Endothelial cell of umbilical vein (primary cell): Measurements from ENCODE around the gene RSPO1. TPM values are rescaled to one million over a fixed set of nuclear protein-coding genes. Genes with fewer than 3 reads are reported as not detected.

Source experiments
- BruUV-seq: library from RNA; stranded (reverse); fragments of 400-500 nt; replicated peaks from 2 replicates; lab custom pipeline; 2021; lab: Mats Ljungman, UMichigan
- CTCF ChIA-PET: fragments of 300-600, 350-600 bp; sonication (Branson Sonifier 250); formaldehyde crosslinking; loops from one replicate; lab custom pipeline; 2021; ENCODE audit warnings: antibody characterized with exemption, inconsistent platforms; lab: Charles Lee
- POLR2A ChIA-PET: fragments of 300-600, 350-600 bp; sonication (Branson Sonifier 250); formaldehyde crosslinking; loops from one replicate; lab custom pipeline; 2021; ENCODE audit warnings: antibody characterized with exemption, inconsistent platforms; lab: Charles Lee
- DNase-seq: peaks from one replicate; pipeline ENCODE4 v3.0.0-alpha.2; 2011; ENCODE audit warnings: low read depth, low spot score
- FAIRE-seq: peaks from 2 replicates; lab custom pipeline; 2011; peaks lifted over from hg19 to GRCh38; lab: Jason Lieb, UNC
- H2AFZ ChIP-seq: 2 replicates; pipeline ENCODE4 v1.6.0; 2012; ENCODE audit warnings: low read depth, low read length, control low read depth, inconsistent platforms
- H3K27ac ChIP-seq: 2 replicates; pipeline ENCODE4 v1.5.1; 2011; ENCODE audit warnings: low read depth, mild to moderate bottlenecking, control low read depth, low read length, moderate library complexity; ENCODE audit not compliant: insufficient read depth
- H3K27me3 ChIP-seq, 2 experiments: 2 replicates each; pipeline versions ENCODE4 v1.6.0 to v1.6.1; 2011; ENCODE audit warnings: low read length in 2 of 2, mixed read lengths in 1 of 2; ENCODE audit not compliant: control insufficient read depth in 2 of 2, insufficient read depth in 2 of 2
- H3K36me3 ChIP-seq, 2 experiments: 2 replicates in 1 of 2; 3 replicates in 1 of 2; pipeline ENCODE4 v1.5.1; 2011; ENCODE audit warnings: low read length in 2 of 2, mild to moderate bottlenecking in 1 of 2, moderate library complexity in 1 of 2; ENCODE audit not compliant: control insufficient read depth in 2 of 2, insufficient read depth in 2 of 2; ENCODE audit errors: extremely low read depth in 1 of 2
- H3K4me1 ChIP-seq: 3 replicates; pipeline ENCODE4 v1.5.1; 2011; ENCODE audit warnings: mild to moderate bottlenecking, low read length; ENCODE audit not compliant: control insufficient read depth, insufficient read depth; ENCODE audit errors: extremely low read depth
- H3K4me2 ChIP-seq: 2 replicates; pipeline ENCODE4 v1.6.1; 2011; ENCODE audit warnings: low read length, control low read depth, mixed read lengths; ENCODE audit not compliant: insufficient read depth
- H3K4me3 ChIP-seq, 3 experiments: fragments of 200-600 bp in 1 of 3; sonication (generic), shearing (Covaris generic) in 1 of 3; replicated peaks in 1 of 3; 2 replicates each; pipeline ENCODE4 v1.5.1; 2011 to 2016; ENCODE audit warnings: control low read depth in 3 of 3, low read length in 3 of 3, mild to moderate bottlenecking in 2 of 3, inconsistent platforms in 1 of 3, low read depth in 1 of 3, moderate library complexity in 1 of 3; ENCODE audit not compliant: insufficient read depth in 1 of 3
- H3K79me2 ChIP-seq: 2 replicates; pipeline ENCODE4 v1.6.0; 2012; ENCODE audit warnings: low read length, inconsistent platforms; ENCODE audit not compliant: control insufficient read depth, insufficient read depth
- H3K9ac ChIP-seq: replicated peaks from 2 replicates; pipeline ENCODE3; 2011; ENCODE audit warnings: low read length, control low read depth; ENCODE audit not compliant: insufficient read depth; ENCODE audit errors: extremely low read depth
- H3K9me1 ChIP-seq: replicated peaks from 3 replicates; pipeline ENCODE4 v1.6.0; 2011; ENCODE audit warnings: mild to moderate bottlenecking, low read length; ENCODE audit not compliant: control insufficient read depth, insufficient read depth; ENCODE audit errors: extremely low read depth
- H3K9me3 ChIP-seq: replicated peaks from 2 replicates; pipeline ENCODE4 v1.5.1; 2012; ENCODE audit warnings: low read length, inconsistent platforms; ENCODE audit not compliant: control insufficient read depth, insufficient read depth
- H4K20me1 ChIP-seq: replicated peaks from 2 replicates; pipeline ENCODE3; 2011; ENCODE audit warnings: mild to moderate bottlenecking, low read length; ENCODE audit not compliant: control insufficient read depth, insufficient read depth; ENCODE audit errors: extremely low read depth
- EZH2 ChIP-seq: IDR thresholded peaks from 2 replicates; pipeline ENCODE4 v1.6.1; 2012; ENCODE audit warnings: borderline replicate concordance, low read depth, mild to moderate bottlenecking, moderate library complexity, low read length, inconsistent platforms; ENCODE audit not compliant: severe bottlenecking
- FOS ChIP-seq: IDR thresholded peaks from 2 replicates; pipeline ENCODE4 v1.6.1; 2011; ENCODE audit warnings: mild to moderate bottlenecking, low read length, moderate library complexity, borderline replicate concordance; ENCODE audit not compliant: insufficient read depth
- GATA2 ChIP-seq: IDR thresholded peaks from 2 replicates; pipeline ENCODE4 v1.7.0; 2011; ENCODE audit warnings: low read depth, mild to moderate bottlenecking, moderate library complexity, mixed read lengths, low read length; ENCODE audit not compliant: insufficient read length, insufficient read depth
- JUN ChIP-seq: IDR thresholded peaks from 2 replicates; pipeline ENCODE4 v1.6.1; 2011; ENCODE audit warnings: borderline replicate concordance, low read depth; ENCODE audit not compliant: insufficient read length, insufficient read depth
- POLR2A ChIP-seq: IDR thresholded peaks from 2 replicates; pipeline ENCODE4 v1.6.1; 2012; ENCODE audit warnings: low read depth, mild to moderate bottlenecking, control low read depth, low read length
- POLR2AphosphoS5 ChIP-seq: IDR thresholded peaks from 2 replicates; pipeline ENCODE4 v1.6.1; 2012; ENCODE audit warnings: low read depth, mild to moderate bottlenecking, control low read depth, low read length, moderate library complexity; ENCODE audit not compliant: insufficient read depth
- dilution Hi-C: fragments of 300-500 bp; cut with MboI; formaldehyde crosslinking; loops from one replicate; pipeline ENCODE4 v1.15.0; 2019; ENCODE audit warnings: low sequenced_read_pairs; ENCODE audit not compliant: extremely low pct_ligation_motif_present
- intact Hi-C: fragments of 100-400 bp; cut with micrococcal nuclease; formaldehyde crosslinking; loops from one replicate; pipeline ENCODE4 v1.10.0; 2022
- polyA plus RNA-seq, 4 experiments: library from polyadenylated mRNA; depleted of rRNA in 3 of 4; stranded (reverse) in 3 of 4; unstranded in 1 of 4; fragments of >200 nt; gene quantifications; 2 replicates each; pipeline versions ENCODE4 v1.2.1 to v1.2.3, GENCODE V29; 2011 to 2012; ENCODE audit warnings: missing spikeins in 1 of 4
- total RNA-seq: library from RNA; stranded (reverse); gene quantifications from 2 replicates; pipeline ENCODE4 v1.2.3, GENCODE V29; 2021
- TF ChIP-seq, protein P1 (sequence below), 2 donors: IDR thresholded peaks; 1 replicate in 1 of 2; 2 replicates in 1 of 2; pipeline ENCODE4 v1.5.1; 2011; ENCODE audit warnings: low read length in 2 of 2, mild to moderate bottlenecking in 2 of 2, moderate library complexity in 2 of 2, control low read depth in 1 of 2, inconsistent platforms in 1 of 2, low read depth in 1 of 2; ENCODE audit not compliant: insufficient read depth in 1 of 2; ENCODE audit errors: extremely low read depth in 1 of 2

RSPO1 gene
- total and polyA plus RNA-seq, 2 donors (not counting 3 experiments of a cell fraction or from before 2014, with no cell fraction given) = not detected

DNA sequence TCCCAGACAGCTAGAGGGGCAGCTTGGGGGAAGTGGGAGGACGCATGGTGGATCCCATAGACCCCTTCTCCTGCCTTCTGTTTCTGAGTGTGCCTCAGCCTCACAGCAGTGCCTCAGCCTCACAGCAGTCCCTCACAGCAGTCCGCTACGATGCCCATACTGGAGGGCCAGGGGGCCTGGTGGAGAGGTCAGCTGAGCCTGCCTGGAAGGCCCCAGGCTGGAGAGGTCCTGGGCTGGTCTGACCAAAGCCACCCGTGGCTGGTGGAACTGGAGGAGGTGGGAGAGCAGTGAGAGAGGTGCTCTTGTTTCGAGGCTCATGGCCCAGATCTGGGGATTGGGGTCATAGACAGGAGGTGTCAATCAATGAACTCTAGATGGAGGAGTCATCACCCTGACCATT, 16.0 kb upstream of the RSPO1 start:
- DNase-seq = no peak
- Histone ChIP-seq H3K27me3 (no peaks in the 10 kb centered on the region), H3K4me2 (no peak overlapping the region), H3K36me3 (no peaks in the 10 kb centered on the region), H3K4me3 (no peak overlapping the region), H3K9ac (no peak overlapping the region), H3K9me1 (no peaks in the 10 kb centered on the region), H3K27ac (no peak overlapping the region), H3K79me2 (no peaks in the 10 kb centered on the region), H3K4me1 (no peaks in the 10 kb centered on the region), H3K9me3 (no peaks in the 10 kb centered on the region), H2AFZ (no peak overlapping the region), H4K20me1 (no peaks in the 10 kb centered on the region)
- ChIA-PET POLR2A (no interaction called here), CTCF (no interaction called here)
- FAIRE-seq = no peak
- no TSS peak for BruUV-seq
- intact Hi-C loops = no loop called here
- no peak for TF ChIP-seq GATA2
- TF ChIP-seq FOS = no peak
- TF ChIP-seq, protein P1, sequence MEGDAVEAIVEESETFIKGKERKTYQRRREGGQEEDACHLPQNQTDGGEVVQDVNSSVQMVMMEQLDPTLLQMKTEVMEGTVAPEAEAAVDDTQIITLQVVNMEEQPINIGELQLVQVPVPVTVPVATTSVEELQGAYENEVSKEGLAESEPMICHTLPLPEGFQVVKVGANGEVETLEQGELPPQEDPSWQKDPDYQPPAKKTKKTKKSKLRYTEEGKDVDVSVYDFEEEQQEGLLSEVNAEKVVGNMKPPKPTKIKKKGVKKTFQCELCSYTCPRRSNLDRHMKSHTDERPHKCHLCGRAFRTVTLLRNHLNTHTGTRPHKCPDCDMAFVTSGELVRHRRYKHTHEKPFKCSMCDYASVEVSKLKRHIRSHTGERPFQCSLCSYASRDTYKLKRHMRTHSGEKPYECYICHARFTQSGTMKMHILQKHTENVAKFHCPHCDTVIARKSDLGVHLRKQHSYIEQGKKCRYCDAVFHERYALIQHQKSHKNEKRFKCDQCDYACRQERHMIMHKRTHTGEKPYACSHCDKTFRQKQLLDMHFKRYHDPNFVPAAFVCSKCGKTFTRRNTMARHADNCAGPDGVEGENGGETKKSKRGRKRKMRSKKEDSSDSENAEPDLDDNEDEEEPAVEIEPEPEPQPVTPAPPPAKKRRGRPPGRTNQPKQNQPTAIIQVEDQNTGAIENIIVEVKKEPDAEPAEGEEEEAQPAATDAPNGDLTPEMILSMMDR (IDR thresholded peaks at IDR 0.05; ENCODE audit: extremely low read depth in 1 of 2, insufficient read depth in 1 of 2, low read depth in 1 of 2, low read length in 2 of 2) = no peak
- no peak for TF ChIP-seq POLR2A
- no peak for TF ChIP-seq POLR2AphosphoS5
- TF ChIP-seq JUN = no peak
- no peak for TF ChIP-seq EZH2
- dilution Hi-C loops = no loop called here
